MM.1S (cell line): ENCODE data around the gene RAPGEF2.

Experiments used
- CTCF ChIP-seq: fragments of 300-600 bp; sonication (generic); IDR thresholded peaks from 2 replicates; pipeline ENCODE4 v1.5.1; 2016; ENCODE audit warnings: antibody characterized with exemption, low read length, mixed read lengths
- EZH2 ChIP-seq: fragments of 300-600 bp; sonication (generic); optimal IDR thresholded peaks from 2 replicates; pipeline ENCODE3; 2017; ENCODE audit warnings: low read depth, mild to moderate bottlenecking, antibody characterized with exemption, low read length, mixed read lengths

GRCh38 chr4:159374749-159375530 is 272.1 kb downstream of the RAPGEF2 start:
- no peak for TF ChIP-seq CTCF
- TF ChIP-seq EZH2, result no peak
